GM06990 (cell line): ENCODE data around the gene OR4D5.

Experiments used
- DNase-seq: peaks from one replicate; pipeline ENCODE4 v3.0.0-alpha.2; 2011; ENCODE audit not compliant: insufficient read length; ENCODE audit errors: extremely low read depth
- H3K27me3 ChIP-seq: replicated peaks from 2 replicates; pipeline ENCODE4 v1.6.0; 2011; ENCODE audit warnings: low read length; ENCODE audit not compliant: control insufficient read depth, insufficient read depth
- H3K36me3 ChIP-seq: 2 replicates; pipeline ENCODE4 v1.5.1; 2011; ENCODE audit warnings: low read length; ENCODE audit not compliant: control insufficient read depth, insufficient read depth
- H3K4me3 ChIP-seq: replicated peaks from 2 replicates; pipeline ENCODE4 v1.5.1; 2011; ENCODE audit warnings: low read depth, mild to moderate bottlenecking, control low read depth, low read length
- CTCF ChIP-seq: IDR thresholded peaks from 2 replicates; pipeline ENCODE4 v1.5.1; 2011; ENCODE audit warnings: low read length, control low read depth, mild to moderate bottlenecking, inconsistent platforms; ENCODE audit not compliant: insufficient read depth, poor library complexity, severe bottlenecking

OR4D5 gene

GRCh38 chr11:123905826-123906225 is 33.6 kb upstream of the OR4D5 start:
- H3K27me3 ChIP-seq: no peaks in the 10 kb centered on the region
- TF ChIP-seq CTCF: no peak
- H3K4me3 ChIP-seq: no peak overlapping the region
- H3K36me3 ChIP-seq: no peaks in the 10 kb centered on the region
- DNase-seq: no peak

- no peak for DNase-seq
- TF ChIP-seq CTCF: no peak
- Histone ChIP-seq H3K4me3 (no peak overlapping the region), H3K27me3 (no peaks in the 10 kb centered on the region), H3K36me3 (no peaks in the 10 kb centered on the region)
Observed at GRCh38 chr11:123920943-123921342, 18.5 kb upstream of the OR4D5 start.

DNA sequence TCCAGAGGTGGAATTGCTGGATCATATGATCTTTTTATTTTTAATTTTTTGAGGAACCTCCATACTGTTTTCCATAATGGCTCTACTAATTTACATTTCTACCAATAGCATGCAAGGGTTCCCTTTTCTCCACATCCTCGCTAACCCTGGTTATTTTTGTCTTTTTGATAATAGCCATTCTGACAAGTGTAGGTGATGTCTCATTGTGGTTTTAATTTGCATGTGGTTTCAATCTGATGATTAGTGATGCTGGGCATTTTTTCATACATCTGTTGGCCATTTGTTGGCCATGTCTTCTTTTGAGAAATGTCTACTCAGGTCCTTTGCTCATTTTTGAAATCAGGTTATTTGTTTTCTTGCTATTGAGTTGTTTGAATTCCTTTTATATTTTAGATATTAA is 15.4 kb upstream of the OR4D5 start:
- Histone ChIP-seq H3K4me3 (no peak overlapping the region), H3K36me3 (no peaks in the 10 kb centered on the region), H3K27me3 (no peaks in the 10 kb centered on the region)
- DNase-seq: no peak
- no peak for TF ChIP-seq CTCF

GRCh38 chr11:123942413-123942812 is 3.0 kb downstream of the OR4D5 start:
- no peaks in the 10 kb centered on the region for H3K36me3 ChIP-seq
- H3K4me3 ChIP-seq: no peak overlapping the region

DNA sequence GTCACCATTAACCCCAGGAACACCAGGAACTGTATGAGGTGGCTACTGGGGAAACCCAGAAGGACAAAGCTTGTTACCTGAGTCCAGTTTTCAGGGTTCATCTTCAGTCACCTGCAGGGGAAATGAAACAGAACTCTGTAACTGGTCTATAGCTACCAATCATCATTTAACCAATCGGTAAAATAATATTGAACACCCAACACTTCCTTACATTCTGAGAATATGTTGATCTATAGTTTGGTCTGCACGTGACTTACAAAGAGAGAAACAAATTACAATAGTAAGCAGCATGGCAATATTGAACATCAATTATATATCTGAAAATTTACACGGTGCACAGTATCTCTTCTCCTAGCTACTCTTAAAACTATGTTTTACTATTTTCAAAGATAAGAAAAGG is 4.3 kb downstream of the OR4D5 start, which contains the start of gene OR6T1:
Gene OR6T1, minus strand, starts transcription at position 101 of the 400 bp plus-strand sequence. Its CDS starts 0 bp downstream, at position 101.
- no peak for TF ChIP-seq CTCF
- H3K36me3 ChIP-seq: no peaks in the 10 kb centered on the region
- no peak for DNase-seq
- no peaks in the 10 kb centered on the region; the same call in 1 of the 2 replicates for H3K27me3 ChIP-seq
- H3K4me3 ChIP-seq: no peak within 1 kb of the TSS

More at GRCh38 chr11:123942413-123942812, 3.0 kb downstream of the OR4D5 start:
- DNase-seq: no peak
- H3K27me3 ChIP-seq: no peaks in the 10 kb centered on the region; the same call in 1 of the 2 replicates
- no peak for TF ChIP-seq CTCF

GRCh38 chr11:123945132-123945531 is 5.7 kb downstream of the OR4D5 start:
- no peaks in the 10 kb centered on the region for H3K36me3 ChIP-seq
- no peak for TF ChIP-seq CTCF
- no peak overlapping the region for H3K4me3 ChIP-seq
- H3K27me3 ChIP-seq: no peaks in the 10 kb centered on the region
- DNase-seq: no peak
